ENCODE measurements around the gene ERP29. TPM values are rescaled to one million over a fixed set of nuclear protein-coding genes. Genes with fewer than 3 reads are reported as not detected.

ERP29 gene
- 100 to 1,000 TPM; 271 to 327 (median 295) TPM for polyA plus RNA-seq (ENCODE audit: low read depth in 6 of 6)

- ATAC-seq (ENCODE audit: low read depth in 2 of 2) (peak; percentile 73 to 74), DNase-seq (peak; percentile 99)
- H3K4me3 Mint-ChIP-seq = peak within 1 kb of the TSS; percentile 82 to 97 (median 88)
- no peaks in the 10 kb centered on the region for H3K27me3 Mint-ChIP-seq
- peaks cover 45 to 69% (median 55%) of the 10 kb centered on the region in 3 donors for H3K4me1 Mint-ChIP-seq
- peaks cover 12 to 18% of the 10 kb centered on the region in 2 donors for H3K36me3 Mint-ChIP-seq
- peaks cover 0 to 11% (median 6%) of the 10 kb centered on the region in 7 donors for H3K9me3 Mint-ChIP-seq
- H3K27ac Mint-ChIP-seq = peak within 1 kb of the TSS; percentile 93 to 99 (median 96)
Observed at GRCh38 chr12:112012775-112013600, at the start of gene ERP29, which contains the start of gene TMEM116. ERP29 (plus strand) TSS chr12:112013426; CDS start chr12:112013466, 40 bp downstream. TMEM116 (minus strand) TSS chr12:112013165; CDS start chr12:112005270, 7,895 bp downstream.

GRCh38 chr12:111964935-111965334 is 48.3 kb upstream of the ERP29 start:
- ATAC-seq (ENCODE audit: low read depth in 2 of 2) = no peak
- Mint-ChIP-seq H3K36me3 (peaks cover 11 to 17% of the 10 kb centered on the region in 2 donors), H3K27ac (peak overlapping the region in 2 of 6 donors; percentile 20 to 58), H3K4me1 (no peaks in the 10 kb centered on the region), H3K9me3 (peaks cover 4 to 24% (median 11%) of the 10 kb centered on the region in 7 donors), H3K4me3 (no peak overlapping the region), H3K27me3 (no peaks in the 10 kb centered on the region)
- DNase-seq = no peak

GRCh38 chr12:111971800-111972199 is 41.4 kb upstream of the ERP29 start:
- H3K27ac Mint-ChIP-seq = no peak overlapping the region
- H3K9me3 Mint-ChIP-seq = peaks cover 0 to 18% (median 8%) of the 10 kb centered on the region in 7 donors
- H3K27me3 Mint-ChIP-seq = no peaks in the 10 kb centered on the region
- H3K36me3 Mint-ChIP-seq = peaks cover 0 to 5% of the 10 kb centered on the region in 2 donors
- H3K4me3 Mint-ChIP-seq = no peak overlapping the region
- no peaks in the 10 kb centered on the region for H3K4me1 Mint-ChIP-seq
- ATAC-seq (ENCODE audit: low read depth in 2 of 2) = no peak
- no peak for DNase-seq

GRCh38 chr12:111975161-111975931 is 37.9 kb upstream of the ERP29 start:
- Mint-ChIP-seq H3K27ac (peak overlapping the region in 1 of 6 donors; percentile 79), H3K36me3 (no peaks in the 10 kb centered on the region), H3K4me3 (no peak overlapping the region), H3K9me3 (peaks cover 0 to 14% (median 4%) of the 10 kb centered on the region in 7 donors), H3K4me1 (no peaks in the 10 kb centered on the region), H3K27me3 (no peaks in the 10 kb centered on the region)
- ATAC-seq (ENCODE audit: low read depth in 2 of 2) = no peak
- no peak for DNase-seq

- Mint-ChIP-seq H3K27ac (no peak overlapping the region), H3K36me3 (no peaks in the 10 kb centered on the region), H3K9me3 (peaks cover 0 to 7% (median 0%) of the 10 kb centered on the region in 7 donors), H3K4me3 (no peak overlapping the region), H3K27me3 (no peaks in the 10 kb centered on the region), H3K4me1 (no peaks in the 10 kb centered on the region)
- no peak for ATAC-seq (ENCODE audit: low read depth in 2 of 2)
- no peak for DNase-seq
Observed at GRCh38 chr12:111976291-111976690, 36.9 kb upstream of the ERP29 start.

- no peak for DNase-seq
- Mint-ChIP-seq H3K27me3 (no peaks in the 10 kb centered on the region), H3K9me3 (peaks cover 0 to 5% (median 0%) of the 10 kb centered on the region in 7 donors), H3K36me3 (peaks cover 0 to 5% of the 10 kb centered on the region in 2 donors), H3K4me3 (no peak overlapping the region), H3K4me1 (no peaks in the 10 kb centered on the region), H3K27ac (peak overlapping the region in 1 of 6 donors; percentile 14)
- no peak for ATAC-seq (ENCODE audit: low read depth in 2 of 2)
Observed at GRCh38 chr12:111976860-111977259, 36.4 kb upstream of the ERP29 start.

GRCh38 chr12:111978545-111978944 is 34.7 kb upstream of the ERP29 start:
- Mint-ChIP-seq H3K27ac (no peak overlapping the region), H3K4me1 (no peaks in the 10 kb centered on the region), H3K36me3 (peaks cover 0 to 5% of the 10 kb centered on the region in 2 donors), H3K4me3 (no peak overlapping the region), H3K27me3 (no peaks in the 10 kb centered on the region), H3K9me3 (no peaks in the 10 kb centered on the region)
- DNase-seq (no peak), ATAC-seq (ENCODE audit: low read depth in 2 of 2) (no peak)

- Mint-ChIP-seq H3K27ac (peak overlapping the region in 1 of 6 donors; percentile 9), H3K27me3 (no peaks in the 10 kb centered on the region), H3K36me3 (peaks cover 5 to 6% of the 10 kb centered on the region in 2 donors), H3K4me1 (no peaks in the 10 kb centered on the region), H3K9me3 (no peaks in the 10 kb centered on the region), H3K4me3 (no peak overlapping the region)
- DNase-seq (no peak), ATAC-seq (ENCODE audit: low read depth in 2 of 2) (no peak)
Observed at GRCh38 chr12:111980598-111980997, 32.6 kb upstream of the ERP29 start.

GRCh38 chr12:111981987-111982386 is 31.2 kb upstream of the ERP29 start:
- Mint-ChIP-seq H3K36me3 (peaks cover 5 to 6% of the 10 kb centered on the region in 2 donors), H3K27me3 (no peaks in the 10 kb centered on the region), H3K4me1 (no peaks in the 10 kb centered on the region), H3K9me3 (no peaks in the 10 kb centered on the region), H3K4me3 (no peak overlapping the region), H3K27ac (peak overlapping the region in 1 of 6 donors; percentile 26)
- DNase-seq (no peak), ATAC-seq (ENCODE audit: low read depth in 2 of 2) (no peak)

GRCh38 chr12:111984820-111985219 is 28.4 kb upstream of the ERP29 start:
- Mint-ChIP-seq H3K9me3 (no peaks in the 10 kb centered on the region), H3K27me3 (peaks cover 4 to 7% (median 7%) of the 10 kb centered on the region in 3 donors), H3K4me3 (no peak overlapping the region), H3K27ac (no peak overlapping the region), H3K36me3 (peaks cover 5 to 16% of the 10 kb centered on the region in 2 donors), H3K4me1 (peaks cover 0 to 3% (median 0%) of the 10 kb centered on the region in 3 donors)
- ATAC-seq (ENCODE audit: low read depth in 2 of 2) = no peak
- no peak for DNase-seq

GRCh38 chr12:111991535-111991934 is 21.7 kb upstream of the ERP29 start:
- Mint-ChIP-seq H3K27ac (peak overlapping the region in 1 of 6 donors; percentile 65), H3K27me3 (peaks cover 8 to 15% (median 13%) of the 10 kb centered on the region in 3 donors), H3K4me3 (peak overlapping the region in 3 of 8 donors; percentile 21 to 45 (median 40)), H3K4me1 (peaks cover 36 to 46% (median 41%) of the 10 kb centered on the region in 3 donors), H3K9me3 (no peaks in the 10 kb centered on the region), H3K36me3 (peaks cover 0 to 15% of the 10 kb centered on the region in 2 donors)
- DNase-seq = no peak
- ATAC-seq (ENCODE audit: low read depth in 2 of 2) = no peak

- DNase-seq (no peak), ATAC-seq (ENCODE audit: low read depth in 2 of 2) (peak; percentile 27 to 33)
- Mint-ChIP-seq H3K4me3 (peak overlapping the region in 5 of 8 donors; percentile 40 to 91 (median 47)), H3K36me3 (peaks cover 0 to 15% of the 10 kb centered on the region in 2 donors), H3K27me3 (peaks cover 8 to 15% (median 13%) of the 10 kb centered on the region in 3 donors), H3K27ac (peak overlapping the region in 1 of 6 donors; percentile 65), H3K9me3 (no peaks in the 10 kb centered on the region), H3K4me1 (peaks cover 36 to 46% (median 41%) of the 10 kb centered on the region in 3 donors)
Observed at GRCh38 chr12:111991946-111992345, 21.3 kb upstream of the ERP29 start.

- H3K4me3 Mint-ChIP-seq = peak overlapping the region in 6 of 8 donors; percentile 45 to 91 (median 55)
- peaks cover 0 to 15% of the 10 kb centered on the region in 2 donors for H3K36me3 Mint-ChIP-seq
- peaks cover 8 to 17% (median 13%) of the 10 kb centered on the region in 3 donors for H3K27me3 Mint-ChIP-seq
- no peak for ATAC-seq (ENCODE audit: low read depth in 2 of 2)
- peaks cover 36 to 46% (median 41%) of the 10 kb centered on the region in 3 donors for H3K4me1 Mint-ChIP-seq
- DNase-seq = no peak
- peak overlapping the region in 1 of 6 donors; percentile 78 for H3K27ac Mint-ChIP-seq
- no peaks in the 10 kb centered on the region for H3K9me3 Mint-ChIP-seq
Observed at GRCh38 chr12:111992464-111992863, 20.8 kb upstream of the ERP29 start.

Measured in naive B cell (primary cell).